B cell (primary cell): Measurements from ENCODE around the gene AGTR2. TPM values are rescaled to one million over a fixed set of nuclear protein-coding genes. Genes with fewer than 3 reads are reported as not detected.

Experiments
- ATAC-seq: fragments of 200-7000 bp; cut with Tn5 transposase; one replicate; pipeline ENCODE4 v1.10.0; 2021; ENCODE audit warnings: low read depth, mild to moderate bottlenecking, moderate number of reproducible peaks, moderate library complexity
- CTCF ChIA-PET: fragments of 350-600 bp; sonication (Branson Sonifier 250); formaldehyde crosslinking; loops from one replicate; lab custom pipeline; 2021; ENCODE audit warnings: antibody characterized with exemption, inconsistent platforms; lab: Charles Lee
- POLR2A ChIA-PET: fragments of 350-600 bp; sonication (Branson Sonifier 250); formaldehyde crosslinking; loops from one replicate; lab custom pipeline; 2021; ENCODE audit warnings: antibody characterized with exemption; lab: Charles Lee
- DNase-seq: peaks from one replicate; pipeline ENCODE4 v3.0.0; 2013
- H2AFZ ChIP-seq: 2 replicates; pipeline ENCODE4 v1.6.1; 2012; ENCODE audit warnings: mild to moderate bottlenecking, low read depth, low read length; ENCODE audit not compliant: insufficient read depth, poor library complexity, severe bottlenecking
- H3K27ac ChIP-seq, 2 donors: 1 replicate in 1 of 2; 2 replicates in 1 of 2; pipeline ENCODE4 v1.5.1; 2012 to 2013; ENCODE audit warnings: low read length in 2 of 2, mild to moderate bottlenecking in 2 of 2, moderate library complexity in 1 of 2
- H3K27me3 ChIP-seq, 4 experiments: fragments of 200-600 bp in 1 of 4; sonication (generic) in 1 of 4; replicated peaks in 1 of 4; 1 replicate in 2 of 4; 2 replicates in 2 of 4; pipeline versions ENCODE4 v1.6.1 to v1.7.0; 2013 to 2016; ENCODE audit warnings: low read length in 3 of 4, mild to moderate bottlenecking in 2 of 4, mixed read lengths in 1 of 4, moderate library complexity in 1 of 4; ENCODE audit not compliant: insufficient read depth in 4 of 4, control insufficient read depth in 3 of 4; ENCODE audit errors: control extremely low read depth in 1 of 4
- H3K36me3 ChIP-seq, 2 experiments: replicated peaks in 1 of 2; 1 replicate in 1 of 2; 2 replicates in 1 of 2; pipeline versions ENCODE4 v1.6.1 to v1.7.1; 2013; ENCODE audit warnings: low read length in 1 of 2; ENCODE audit not compliant: insufficient read depth in 2 of 2, control insufficient read depth in 1 of 2; ENCODE audit errors: control extremely low read depth in 1 of 2, extremely low read depth in 1 of 2
- H3K4me1 ChIP-seq, 2 donors: fragments of 200-600 bp in 1 of 2; sonication (generic) in 1 of 2; 1 replicate in 1 of 2; 2 replicates in 1 of 2; pipeline versions ENCODE4 v1.5.1 to v1.6.1; 2013 to 2017; ENCODE audit warnings: low read length in 2 of 2; ENCODE audit not compliant: control insufficient read depth in 2 of 2, insufficient read depth in 2 of 2
- H3K4me2 ChIP-seq: replicated peaks from 2 replicates; pipeline ENCODE3; 2012; ENCODE audit warnings: mild to moderate bottlenecking, low read depth, low read length; ENCODE audit not compliant: poor library complexity, severe bottlenecking
- H3K4me3 ChIP-seq, 5 experiments: fragments of 200-600 bp in 1 of 5; sonication (generic) in 1 of 5; 1 replicate in 3 of 5; 2 replicates in 2 of 5; pipeline versions ENCODE4 v1.5.1 to v1.7.0; 2011 to 2016; ENCODE audit warnings: low read length in 4 of 5, mild to moderate bottlenecking in 4 of 5, low read depth in 2 of 5, control low read depth in 1 of 5, moderate library complexity in 1 of 5; ENCODE audit not compliant: insufficient read depth in 1 of 5; ENCODE audit errors: control extremely low read depth in 1 of 5, extremely low read depth in 1 of 5
- H3K79me2 ChIP-seq: fragments of 200-600 bp; sonication (generic); one replicate; pipeline ENCODE4 v1.6.0; 2016; ENCODE audit warnings: low read length; ENCODE audit not compliant: control insufficient read depth, insufficient read depth
- H3K9ac ChIP-seq: fragments of 200-600 bp; sonication (generic); 2 replicates; pipeline ENCODE4 v1.6.1; 2017; ENCODE audit warnings: mild to moderate bottlenecking, low read length, moderate library complexity
- H3K9me3 ChIP-seq, 3 donors: one replicate each; pipeline versions ENCODE4 v1.6.1 to v1.7.1; 2013; ENCODE audit warnings: low read length in 2 of 3; ENCODE audit not compliant: control insufficient read depth in 2 of 3, insufficient read depth in 1 of 3; ENCODE audit errors: control extremely low read depth in 1 of 3
- H4K20me1 ChIP-seq: 2 replicates; pipeline ENCODE4 v1.6.0; 2012; ENCODE audit warnings: mild to moderate bottlenecking, low read length; ENCODE audit not compliant: insufficient read depth, control insufficient read depth, poor library complexity, severe bottlenecking
- H3K27ac Mint-ChIP-seq: one replicate; pipeline ENCODE4 v1.8.0; 2021; ENCODE audit warnings: mixed read lengths
- H3K27me3 Mint-ChIP-seq: one replicate; pipeline ENCODE4 v1.8.0; 2021; ENCODE audit warnings: mixed read lengths
- H3K4me1 Mint-ChIP-seq: one replicate; pipeline ENCODE4 v1.8.0; 2021; ENCODE audit warnings: mixed read lengths
- H3K4me3 Mint-ChIP-seq: one replicate; pipeline ENCODE4 v1.8.0; 2021; ENCODE audit warnings: mixed read lengths
- H3K9me3 Mint-ChIP-seq: one replicate; pipeline ENCODE4 v1.8.0; 2022; ENCODE audit warnings: mixed read lengths; ENCODE audit not compliant: insufficient read depth
- CTCF ChIP-seq: fragments of 200-600 bp; IDR thresholded peaks from one replicate; pipeline ENCODE4 v1.8.0; 2022; ENCODE audit warnings: antibody characterized with exemption, mild to moderate bottlenecking
- EZH2 ChIP-seq: IDR thresholded peaks from 2 replicates; pipeline ENCODE4 v1.6.1; 2012; ENCODE audit warnings: borderline replicate concordance, low read depth, mild to moderate bottlenecking, moderate library complexity, low read length; ENCODE audit not compliant: insufficient read depth, poor library complexity, severe bottlenecking
- WGBS: methylation state at CpG from one replicate; pipeline ENCODE4 v1.1.5; 2013; ENCODE audit warnings: missing lambda C conversion rate; ENCODE audit not compliant: insufficient coverage; 5-methylcytosine and 5-hydroxymethylcytosine counted together
- intact Hi-C: fragments of 100-400 bp; cut with micrococcal nuclease; formaldehyde crosslinking; loops from one replicate; pipeline ENCODE4 v1.10.0; 2022
- polyA plus RNA-seq: library from polyadenylated mRNA; depleted of rRNA; stranded (reverse); fragments of >200 nt; gene quantifications from 2 replicates; pipeline ENCODE4 v1.2.3, GENCODE V29; 2012
- total RNA-seq, 2 donors: library from RNA; stranded (reverse); fragments of 120-200 nt in 1 of 2; gene quantifications; 1 replicate in 1 of 2; 2 replicates in 1 of 2; pipeline versions ENCODE4 v1.2.3 to v1.2.4, GENCODE V29; 2013 to 2022

AGTR2 gene
- total and polyA plus RNA-seq, 2 donors (not counting 1 experiment from before 2014, with no cell fraction given), result not detected

- ATAC-seq, result no peak
- Histone ChIP-seq H3K4me1 (no peaks in the 10 kb centered on the region), H3K27me3 (no peaks in the 10 kb centered on the region), H2AFZ (no peak overlapping the region), H3K79me2 (no peaks in the 10 kb centered on the region), H3K36me3 (no peaks in the 10 kb centered on the region), H3K9me3 (no peaks in the 10 kb centered on the region), H3K4me3 (no peak overlapping the region), H4K20me1 (no peaks in the 10 kb centered on the region), H3K9ac (no peak overlapping the region), H3K4me2 (no peak overlapping the region), H3K27ac (no peak overlapping the region)
- ChIA-PET CTCF (no interaction called here), POLR2A (no interaction called here)
- intact Hi-C loops, result no loop called here
- TF ChIP-seq EZH2 (no peak), CTCF (no peak)
- no peak overlapping the region for H3K27ac Mint-ChIP-seq
- DNase-seq, result no peak
- H3K4me1 Mint-ChIP-seq, result no peaks in the 10 kb centered on the region
- H3K27me3 Mint-ChIP-seq, result no peaks in the 10 kb centered on the region
- H3K9me3 Mint-ChIP-seq, result no peaks in the 10 kb centered on the region
- H3K4me3 Mint-ChIP-seq, result no peak overlapping the region
- WGBS, result no CpG with 5 or more reads among the region's 3 CpGs
Observed at GRCh38 chrX:116198810-116199209, 28.3 kb downstream of the AGTR2 start.

- CTCF ChIA-PET, result no interaction called here
- ATAC-seq, result no peak
- no peak overlapping the region for H3K27ac ChIP-seq
- POLR2A ChIA-PET, result no interaction called here
- TF ChIP-seq EZH2 (no peak), CTCF (peak; percentile 30)
- intact Hi-C loops, result no loop called here
- Mint-ChIP-seq H3K27me3 (no peaks in the 10 kb centered on the region), H3K9me3 (no peaks in the 10 kb centered on the region), H3K4me1 (no peaks in the 10 kb centered on the region), H3K27ac (no peak overlapping the region), H3K4me3 (no peak overlapping the region)
- H3K4me1 ChIP-seq, result no peaks in the 10 kb centered on the region
- no peak overlapping the region for H3K4me3 ChIP-seq
- no peak overlapping the region for H3K4me2 ChIP-seq
- no peak for DNase-seq
- no peak overlapping the region for H3K9ac ChIP-seq
- no peaks in the 10 kb centered on the region for H3K9me3 ChIP-seq
- no peaks in the 10 kb centered on the region for H3K79me2 ChIP-seq
- no peaks in the 10 kb centered on the region for H3K27me3 ChIP-seq
- no peaks in the 10 kb centered on the region for H4K20me1 ChIP-seq
- H3K36me3 ChIP-seq, result no peaks in the 10 kb centered on the region
- no peak overlapping the region for H2AFZ ChIP-seq
- WGBS, result no CpG with 5 or more reads among the region's 3 CpGs
Observed at GRCh38 chrX:116204932-116205331, 34.4 kb downstream of the AGTR2 start.
